HepG2 (cell line): ENCODE data around the gene HP1BP3.

Source experiments
- CCDC6 ChIP-seq: sonication (generic); formaldehyde crosslinking; IDR thresholded peaks from 2 replicates; pipeline ENCODE4 v1.8.1; 2022; ENCODE audit warnings: mild to moderate bottlenecking, missing genetic modification reagents, moderate library complexity
- CENPT ChIP-seq: sonication (generic); formaldehyde crosslinking; IDR thresholded peaks from 2 replicates; pipeline ENCODE4 v1.8.0; 2022; ENCODE audit warnings: low read depth, mild to moderate bottlenecking, moderate library complexity, missing genetic modification reagents
- EZH2 ChIP-seq: conservative IDR thresholded peaks from 2 replicates; pipeline ENCODE4 v1.6.1; 2012; ENCODE audit warnings: mild to moderate bottlenecking, low read depth, low read length, moderate library complexity
- NPAS2 ChIP-seq: sonication (generic); formaldehyde crosslinking; IDR thresholded peaks from 2 replicates; pipeline ENCODE4 v1.8.0; 2022; ENCODE audit warnings: mild to moderate bottlenecking, missing genetic modification reagents, borderline replicate concordance
- POLR2AphosphoS5 ChIP-seq: IDR thresholded peaks from 2 replicates; pipeline ENCODE4 v1.6.1; 2012; ENCODE audit warnings: low read depth, low read length
- ZNF121 ChIP-seq: sonication (generic); formaldehyde crosslinking; IDR thresholded peaks from 2 replicates; pipeline ENCODE4 v1.5.0; 2020; ENCODE audit warnings: mild to moderate bottlenecking, missing genetic modification reagents
- ZNF326 ChIP-seq: sonication (generic); formaldehyde crosslinking; IDR thresholded peaks from 2 replicates; pipeline ENCODE4 v1.4.0; 2020; ENCODE audit warnings: missing genetic modification reagents, borderline replicate concordance
- ZNF510 ChIP-seq: sonication (generic); formaldehyde crosslinking; IDR thresholded peaks from 2 replicates; pipeline ENCODE4 v1.4.0; 2020; ENCODE audit warnings: low read depth, mild to moderate bottlenecking, missing genetic modification reagents
- ZZZ3 ChIP-seq: sonication (generic); formaldehyde crosslinking; IDR thresholded peaks from 2 replicates; pipeline ENCODE4 v1.4.0; 2020; ENCODE audit warnings: missing genetic modification reagents, mild to moderate bottlenecking, borderline replicate concordance
- TF ChIP-seq, protein P1 (sequence below): sonication (generic); formaldehyde crosslinking; IDR thresholded peaks from 2 replicates; pipeline ENCODE4 v1.5.0; 2020; ENCODE audit warnings: mild to moderate bottlenecking, missing genetic modification reagents, moderate library complexity
- TF ChIP-seq, protein P2 (sequence below): sonication (generic); formaldehyde crosslinking; IDR thresholded peaks from 2 replicates; pipeline ENCODE4 v1.4.0; 2020; ENCODE audit warnings: missing genetic modification reagents, borderline replicate concordance
- TF ChIP-seq, protein P3 (sequence below): sonication (generic); formaldehyde crosslinking; IDR thresholded peaks from 2 replicates; pipeline ENCODE4 v1.5.0; 2020; ENCODE audit warnings: missing genetic modification reagents, mild to moderate bottlenecking, borderline replicate concordance

DNA sequence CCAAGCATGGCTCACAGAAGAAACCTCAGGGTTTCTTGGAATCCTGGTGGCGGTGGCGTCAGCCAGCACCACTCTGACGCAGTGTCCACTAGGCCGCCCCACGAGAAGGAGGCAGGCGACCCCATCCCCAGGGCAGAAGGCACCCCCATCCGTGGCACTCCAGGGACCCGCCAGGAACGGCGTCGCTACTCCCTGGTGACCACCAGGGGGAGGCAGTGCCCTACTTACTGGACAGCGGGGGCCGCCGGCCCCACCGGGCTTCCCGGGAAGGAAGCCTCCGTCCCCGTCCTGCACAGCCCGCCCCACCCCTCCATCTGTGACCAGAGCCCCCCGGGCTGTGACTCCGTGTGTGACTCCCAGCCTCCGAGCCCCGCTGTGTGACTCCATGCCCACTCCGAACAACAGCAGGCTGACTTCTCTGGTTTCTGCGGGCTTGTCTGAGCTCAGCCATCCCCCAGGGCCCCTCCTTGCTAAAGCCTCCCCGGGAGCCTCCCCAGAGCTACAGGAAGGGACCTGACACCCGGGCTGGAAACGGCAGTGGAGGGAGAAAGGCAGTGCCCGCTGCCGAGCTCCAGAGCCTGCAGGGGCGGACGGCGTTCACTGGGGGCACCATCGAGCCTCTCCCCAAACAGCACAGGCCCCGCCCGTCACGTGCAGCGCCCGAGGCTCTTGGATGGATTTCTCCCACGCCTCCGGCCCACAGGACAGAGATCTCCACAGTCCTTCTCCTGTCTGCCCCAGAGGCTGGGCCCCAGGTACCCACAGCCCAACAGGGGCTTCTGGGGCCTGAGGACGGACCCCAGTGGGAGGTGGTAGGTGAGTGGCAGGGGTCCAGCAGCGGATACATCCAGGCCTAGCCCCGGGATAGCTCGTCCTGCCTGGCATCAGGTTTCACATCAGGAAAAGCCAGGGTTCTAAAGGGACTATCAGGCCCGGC, 90.4 kb downstream of the HP1BP3 start:
- TF ChIP-seq, protein P1, sequence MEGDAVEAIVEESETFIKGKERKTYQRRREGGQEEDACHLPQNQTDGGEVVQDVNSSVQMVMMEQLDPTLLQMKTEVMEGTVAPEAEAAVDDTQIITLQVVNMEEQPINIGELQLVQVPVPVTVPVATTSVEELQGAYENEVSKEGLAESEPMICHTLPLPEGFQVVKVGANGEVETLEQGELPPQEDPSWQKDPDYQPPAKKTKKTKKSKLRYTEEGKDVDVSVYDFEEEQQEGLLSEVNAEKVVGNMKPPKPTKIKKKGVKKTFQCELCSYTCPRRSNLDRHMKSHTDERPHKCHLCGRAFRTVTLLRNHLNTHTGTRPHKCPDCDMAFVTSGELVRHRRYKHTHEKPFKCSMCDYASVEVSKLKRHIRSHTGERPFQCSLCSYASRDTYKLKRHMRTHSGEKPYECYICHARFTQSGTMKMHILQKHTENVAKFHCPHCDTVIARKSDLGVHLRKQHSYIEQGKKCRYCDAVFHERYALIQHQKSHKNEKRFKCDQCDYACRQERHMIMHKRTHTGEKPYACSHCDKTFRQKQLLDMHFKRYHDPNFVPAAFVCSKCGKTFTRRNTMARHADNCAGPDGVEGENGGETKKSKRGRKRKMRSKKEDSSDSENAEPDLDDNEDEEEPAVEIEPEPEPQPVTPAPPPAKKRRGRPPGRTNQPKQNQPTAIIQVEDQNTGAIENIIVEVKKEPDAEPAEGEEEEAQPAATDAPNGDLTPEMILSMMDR (CRISPR knock-in tag) = peak; percentile 90
- TF ChIP-seq CCDC6 (CRISPR knock-in tag) (no peak), EZH2 (no peak), ZNF121 (CRISPR knock-in tag) (peak; percentile 53; the same call in 1 of the 2 replicates), ZZZ3 (CRISPR knock-in tag) (peak; percentile 53; the same call in 1 of the 2 replicates), CENPT (CRISPR knock-in tag) (no peak), ZNF510 (CRISPR knock-in tag) (no peak), ZNF326 (CRISPR knock-in tag) (no peak), POLR2AphosphoS5 (no peak), NPAS2 (CRISPR knock-in tag) (no peak)
- TF ChIP-seq, protein P2, sequence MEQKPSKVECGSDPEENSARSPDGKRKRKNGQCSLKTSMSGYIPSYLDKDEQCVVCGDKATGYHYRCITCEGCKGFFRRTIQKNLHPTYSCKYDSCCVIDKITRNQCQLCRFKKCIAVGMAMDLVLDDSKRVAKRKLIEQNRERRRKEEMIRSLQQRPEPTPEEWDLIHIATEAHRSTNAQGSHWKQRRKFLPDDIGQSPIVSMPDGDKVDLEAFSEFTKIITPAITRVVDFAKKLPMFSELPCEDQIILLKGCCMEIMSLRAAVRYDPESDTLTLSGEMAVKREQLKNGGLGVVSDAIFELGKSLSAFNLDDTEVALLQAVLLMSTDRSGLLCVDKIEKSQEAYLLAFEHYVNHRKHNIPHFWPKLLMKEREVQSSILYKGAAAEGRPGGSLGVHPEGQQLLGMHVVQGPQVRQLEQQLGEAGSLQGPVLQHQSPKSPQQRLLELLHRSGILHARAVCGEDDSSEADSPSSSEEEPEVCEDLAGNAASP = peak; percentile 26; the same call in 1 of the 2 replicates
- TF ChIP-seq, protein P3, sequence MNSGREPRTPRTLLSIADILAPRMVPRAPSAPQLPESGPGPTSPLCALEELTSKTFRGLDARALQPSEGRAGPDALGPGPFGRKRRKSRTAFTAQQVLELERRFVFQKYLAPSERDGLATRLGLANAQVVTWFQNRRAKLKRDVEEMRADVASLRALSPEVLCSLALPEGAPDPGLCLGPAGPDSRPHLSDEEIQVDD (CRISPR knock-in tag) = no peak
